Stimulated activated CD8-positive, alpha-beta memory T cell treated with anti-CD3 and anti-CD28 coated beads, Interleukin-12 subunit alpha, Interleukin-12 subunit beta, amount 100 ng/mL, for 24 hours (primary cell): ENCODE results near the gene AKAP8L.
"Not testable (repeated sequence)": the region's sequence is repeated elsewhere in the genome, so short reads cannot be mapped to it uniquely, and the experiment has no call there.

ENCODE experiments used
- DNase-seq: peaks from one replicate; pipeline ENCODE4 v3.0.0-alpha.2; 2020; ENCODE audit errors: extremely low read depth

Gene AKAP8L

GRCh38 chr19:15381864-15382263 lies 36.9 kb downstream of the AKAP8L start:
- DNase-seq: no peak

GRCh38 chr19:15381429-15381828 lies 37.4 kb downstream of the AKAP8L start:
- DNase-seq: no peak

GRCh38 chr19:15379999-15380647 lies 38.7 kb downstream of the AKAP8L start:
- no peak for DNase-seq

GRCh38 chr19:15379083-15379998 lies 39.4 kb downstream of the AKAP8L start, which contains the start of gene AKAP8:
Gene AKAP8, minus strand, starts transcription at chr19:15379787. Its CDS starts 56 bp downstream, at chr19:15379731.
- DNase-seq: peak; percentile 96

- DNase-seq: peak; percentile 19
Observed at GRCh38 chr19:15378534-15379082, 40.2 kb downstream of the AKAP8L start.

- DNase-seq: no peak
Observed at GRCh38 chr19:15374796-15375440, 43.9 kb downstream of the AKAP8L start.

- no peak for DNase-seq
Observed at GRCh38 chr19:15374105-15374651, 44.6 kb downstream of the AKAP8L start.

GRCh38 chr19:15373644-15374043 lies 45.1 kb downstream of the AKAP8L start:
- no peak for DNase-seq

GRCh38 chr19:15372891-15373301 lies 45.9 kb downstream of the AKAP8L start:
- DNase-seq: no peak

GRCh38 chr19:15372470-15372869 lies 46.3 kb downstream of the AKAP8L start:
- DNase-seq: no peak

GRCh38 chr19:15371786-15372380 lies 46.9 kb downstream of the AKAP8L start:
- no peak for DNase-seq

GRCh38 chr19:15371119-15371518 lies 47.7 kb downstream of the AKAP8L start:
- no peak for DNase-seq

GRCh38 chr19:15369594-15369891 lies 49.2 kb downstream of the AKAP8L start:
- no peak for DNase-seq

- no peak for DNase-seq
Observed at GRCh38 chr19:15368798-15369593, 49.8 kb downstream of the AKAP8L start.

- no peak for DNase-seq
Observed at GRCh38 chr19:15368051-15368632, 50.6 kb downstream of the AKAP8L start.

- DNase-seq: no peak
Observed at GRCh38 chr19:15367439-15367838, 51.3 kb downstream of the AKAP8L start.

- no peak for DNase-seq
Observed at GRCh38 chr19:15365264-15365663, 53.5 kb downstream of the AKAP8L start.

GRCh38 chr19:15363791-15364190 lies 55.0 kb downstream of the AKAP8L start:
- DNase-seq: not testable (repeated sequence)

GRCh38 chr19:15363048-15363447 lies 55.7 kb downstream of the AKAP8L start:
- DNase-seq: not testable (repeated sequence)

- DNase-seq: not testable (repeated sequence)
Observed at GRCh38 chr19:15360015-15360414, 58.8 kb downstream of the AKAP8L start.
